ENCODE data around the gene ERVMER34-1.

GRCh38 chr4:52716364-52717151 lies 34.7 kb downstream of the ERVMER34-1 start:
- TF ChIP-seq, protein P1, sequence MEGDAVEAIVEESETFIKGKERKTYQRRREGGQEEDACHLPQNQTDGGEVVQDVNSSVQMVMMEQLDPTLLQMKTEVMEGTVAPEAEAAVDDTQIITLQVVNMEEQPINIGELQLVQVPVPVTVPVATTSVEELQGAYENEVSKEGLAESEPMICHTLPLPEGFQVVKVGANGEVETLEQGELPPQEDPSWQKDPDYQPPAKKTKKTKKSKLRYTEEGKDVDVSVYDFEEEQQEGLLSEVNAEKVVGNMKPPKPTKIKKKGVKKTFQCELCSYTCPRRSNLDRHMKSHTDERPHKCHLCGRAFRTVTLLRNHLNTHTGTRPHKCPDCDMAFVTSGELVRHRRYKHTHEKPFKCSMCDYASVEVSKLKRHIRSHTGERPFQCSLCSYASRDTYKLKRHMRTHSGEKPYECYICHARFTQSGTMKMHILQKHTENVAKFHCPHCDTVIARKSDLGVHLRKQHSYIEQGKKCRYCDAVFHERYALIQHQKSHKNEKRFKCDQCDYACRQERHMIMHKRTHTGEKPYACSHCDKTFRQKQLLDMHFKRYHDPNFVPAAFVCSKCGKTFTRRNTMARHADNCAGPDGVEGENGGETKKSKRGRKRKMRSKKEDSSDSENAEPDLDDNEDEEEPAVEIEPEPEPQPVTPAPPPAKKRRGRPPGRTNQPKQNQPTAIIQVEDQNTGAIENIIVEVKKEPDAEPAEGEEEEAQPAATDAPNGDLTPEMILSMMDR (IDR thresholded peaks at IDR 0.05) = no peak
- no peak for TF ChIP-seq POLR2A (IDR thresholded peaks at IDR 0.05)
